ENCODE results near the gene ELP4.
"Not testable (repeated sequence)": the region's sequence is repeated elsewhere in the genome, so short reads cannot be mapped to it uniquely, and the experiment has no call there.

Gene ELP4

DNA sequence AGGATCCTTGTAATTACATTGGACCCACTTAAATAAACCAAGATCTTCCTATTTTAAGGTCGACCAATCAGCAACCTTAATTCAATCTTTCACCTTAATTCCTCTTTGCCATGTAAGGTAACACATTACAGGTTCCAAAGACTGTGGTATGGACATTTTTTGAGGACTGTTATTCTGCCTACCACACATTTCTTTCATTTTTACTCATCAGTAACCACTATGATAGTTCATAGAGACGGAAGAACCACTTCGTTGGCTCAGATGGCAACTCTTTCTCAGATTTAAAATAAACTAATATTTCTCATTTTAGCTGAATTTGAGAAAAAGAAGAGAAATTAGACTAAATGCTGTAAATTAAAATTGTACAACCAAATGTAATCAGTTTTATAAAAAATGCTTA lies 205.3 kb downstream of the ELP4 start:
- DNase-seq, result no peak

DNA sequence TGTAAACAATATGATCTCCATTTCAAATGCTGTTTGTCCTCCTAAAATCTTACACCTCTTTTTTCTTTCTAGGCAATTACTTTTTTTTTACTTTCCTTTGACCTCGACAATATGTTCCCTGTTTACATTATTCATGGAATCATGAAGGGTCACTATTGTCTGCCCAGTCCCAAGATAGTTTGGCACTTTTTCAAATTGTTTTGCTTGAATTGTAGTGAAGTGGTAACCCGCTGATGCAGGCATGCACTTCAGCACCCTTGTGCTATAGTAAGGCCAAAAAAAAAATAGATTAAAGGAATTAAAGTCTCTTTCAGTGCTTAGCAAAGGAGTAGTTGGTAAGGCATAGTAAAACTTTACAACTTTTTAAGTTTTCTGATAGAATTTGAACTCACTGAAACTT lies 210.7 kb downstream of the ELP4 start:
- no peak for DNase-seq

DNA sequence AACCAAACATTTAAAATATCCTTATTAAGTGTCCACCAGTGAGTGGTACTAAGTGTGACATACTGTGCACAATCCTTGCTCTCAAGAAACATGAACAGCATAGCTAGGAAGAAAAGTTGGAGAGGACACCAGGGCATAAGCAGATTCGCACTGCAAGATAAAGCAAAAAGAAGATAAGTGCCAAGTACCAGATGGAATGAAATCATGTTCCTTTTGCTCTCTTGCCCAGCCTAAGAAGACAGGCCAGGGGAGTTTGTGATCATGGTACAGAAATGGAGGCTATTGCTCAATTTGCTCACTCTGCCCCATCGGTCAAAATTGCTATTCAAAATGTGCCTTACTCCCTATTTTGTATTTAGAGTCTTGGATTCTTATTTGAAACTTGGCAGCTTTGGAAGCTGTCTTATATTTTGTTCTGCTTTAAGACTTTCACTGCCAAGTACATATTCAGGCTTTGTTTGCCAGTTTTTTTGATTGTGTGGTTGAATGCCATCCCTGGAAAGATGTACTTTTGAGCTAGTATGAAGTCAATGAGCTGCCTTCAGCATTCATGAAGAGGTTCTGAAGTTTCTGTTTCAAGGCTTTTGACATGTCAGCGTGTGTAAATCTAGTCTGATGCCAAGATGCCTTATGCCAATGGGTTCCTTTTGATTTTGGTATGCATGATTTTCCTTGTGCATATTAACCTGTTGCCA lies 211.3 kb downstream of the ELP4 start:
- DNase-seq, result no peak

DNA sequence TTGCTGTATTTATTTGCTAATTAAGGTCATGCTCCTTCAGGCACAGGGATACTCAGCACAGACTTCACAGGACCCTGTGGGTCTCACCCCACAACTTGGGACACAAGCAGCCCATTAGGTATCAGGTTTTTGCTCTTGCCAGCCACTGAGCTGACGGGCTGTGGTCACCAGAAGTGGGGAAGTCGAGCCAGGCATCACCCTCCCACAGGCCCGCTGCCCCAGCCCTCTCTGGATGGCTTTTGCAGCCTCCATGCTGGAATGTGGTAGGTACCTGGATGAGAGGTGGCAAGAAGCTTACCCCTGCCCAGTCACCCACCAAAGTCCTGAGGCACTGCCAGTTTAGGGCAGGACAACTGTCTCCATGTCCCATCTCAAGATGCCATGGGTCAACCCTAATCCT lies 213.2 kb downstream of the ELP4 start:
- no peak for DNase-seq

DNA sequence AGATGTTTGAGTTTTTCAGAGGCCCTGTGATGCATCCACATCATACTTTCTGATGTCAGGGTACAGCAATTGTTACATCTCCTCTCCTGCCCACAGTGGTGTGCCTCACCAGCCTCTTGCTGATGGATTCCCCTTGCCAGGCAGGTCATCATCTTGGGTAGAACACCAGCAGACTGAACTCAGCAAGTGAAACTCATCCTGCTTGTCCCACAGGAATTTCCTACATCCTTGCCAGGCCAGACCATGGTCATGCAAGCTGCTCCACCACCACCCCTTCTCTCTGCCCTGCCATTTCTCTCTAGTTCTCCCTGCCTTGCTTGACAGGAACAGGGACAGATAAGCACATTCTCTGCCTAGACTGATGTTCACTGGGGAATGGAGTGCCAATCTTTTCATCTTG lies 215.6 kb downstream of the ELP4 start:
- DNase-seq, result no peak

DNA sequence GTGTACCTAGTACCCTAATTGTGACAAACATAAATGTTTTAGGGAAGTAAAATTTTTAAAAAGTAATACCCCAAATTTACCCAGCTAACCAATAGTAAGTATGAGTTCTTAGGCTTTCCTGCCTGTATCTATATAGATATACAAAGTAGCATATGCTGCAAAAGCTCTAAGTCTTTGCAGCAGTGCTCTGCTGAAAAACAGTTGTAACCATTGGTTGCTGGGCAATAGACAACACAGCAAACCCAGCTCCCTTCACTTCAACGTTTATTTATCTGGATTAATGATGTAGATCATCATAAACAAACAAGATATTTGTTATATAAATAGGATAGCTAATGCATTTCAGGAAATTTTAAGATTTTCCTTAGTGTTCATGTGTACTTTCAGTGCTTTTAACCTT lies 218.9 kb downstream of the ELP4 start:
- no peak for DNase-seq

DNA sequence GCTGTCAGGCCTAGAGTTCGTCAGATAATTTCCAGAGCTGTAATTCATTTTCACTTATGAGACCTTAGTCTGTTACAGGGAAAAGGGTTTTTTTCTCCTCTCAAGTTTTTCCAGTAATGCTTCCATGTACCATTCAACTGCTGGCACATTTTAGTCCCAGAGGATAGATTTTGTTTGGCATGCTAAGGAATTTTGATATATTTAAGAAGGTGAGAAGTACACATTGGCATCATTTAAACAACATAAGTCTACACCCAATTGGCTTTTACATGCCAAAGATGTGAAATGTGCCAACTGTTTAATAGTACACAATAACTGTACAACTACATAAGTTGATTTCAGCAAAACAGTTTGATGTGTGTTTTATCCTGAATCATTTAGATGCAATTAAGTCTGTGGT lies 230.6 kb downstream of the ELP4 start:
- DNase-seq, result no peak

DNA sequence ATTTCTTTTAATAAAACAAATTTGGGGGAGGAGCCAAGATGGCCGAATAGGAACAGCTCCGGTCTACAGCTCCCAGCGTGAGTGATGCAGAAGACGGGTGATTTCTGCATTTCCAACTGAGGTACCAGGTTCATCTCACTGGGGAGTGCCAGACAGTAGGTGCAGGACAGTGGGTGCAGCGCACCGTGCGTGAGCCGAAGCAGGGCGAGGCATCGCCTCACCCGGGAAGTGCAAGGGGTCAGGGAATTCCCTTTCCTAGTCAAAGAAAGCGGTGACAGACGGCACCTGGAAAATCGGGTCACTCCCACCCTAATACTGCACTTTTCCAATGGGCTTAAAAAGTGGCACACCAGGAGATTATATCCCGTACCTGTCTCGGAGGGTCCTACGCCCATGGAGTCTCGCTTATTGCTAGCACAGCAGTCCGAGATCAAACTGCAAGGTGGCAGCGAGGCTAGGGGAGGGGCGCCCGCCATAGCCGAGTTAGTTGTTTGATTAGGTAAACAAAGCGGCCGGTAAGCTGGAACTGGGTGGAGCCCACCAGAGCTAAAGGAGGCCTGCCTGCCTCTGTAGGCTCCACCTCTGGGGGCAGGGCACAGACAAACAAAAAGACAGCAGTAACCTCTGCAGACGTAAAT lies 231.3 kb downstream of the ELP4 start:
- DNase-seq, result not testable (repeated sequence)

DNA sequence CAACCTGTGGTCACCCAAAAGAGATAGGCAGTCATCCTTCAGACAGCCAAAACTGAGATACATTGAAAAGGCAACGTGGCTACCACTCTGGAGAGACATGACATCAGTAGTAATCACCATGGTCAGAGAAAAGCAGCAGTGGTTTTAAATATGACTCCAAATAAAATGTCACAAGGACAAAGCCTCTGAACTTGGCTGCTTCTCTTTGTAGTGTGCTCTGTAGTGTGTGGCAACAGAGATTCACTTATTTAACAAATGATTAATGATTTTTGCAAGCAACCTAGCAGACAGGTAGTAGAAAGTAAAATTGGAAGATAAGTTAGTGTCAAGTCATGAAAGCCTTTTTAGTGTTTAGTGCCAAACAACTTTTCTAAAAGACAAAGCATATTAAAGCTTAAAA lies 238.0 kb downstream of the ELP4 start:
- DNase-seq, result no peak

DNA sequence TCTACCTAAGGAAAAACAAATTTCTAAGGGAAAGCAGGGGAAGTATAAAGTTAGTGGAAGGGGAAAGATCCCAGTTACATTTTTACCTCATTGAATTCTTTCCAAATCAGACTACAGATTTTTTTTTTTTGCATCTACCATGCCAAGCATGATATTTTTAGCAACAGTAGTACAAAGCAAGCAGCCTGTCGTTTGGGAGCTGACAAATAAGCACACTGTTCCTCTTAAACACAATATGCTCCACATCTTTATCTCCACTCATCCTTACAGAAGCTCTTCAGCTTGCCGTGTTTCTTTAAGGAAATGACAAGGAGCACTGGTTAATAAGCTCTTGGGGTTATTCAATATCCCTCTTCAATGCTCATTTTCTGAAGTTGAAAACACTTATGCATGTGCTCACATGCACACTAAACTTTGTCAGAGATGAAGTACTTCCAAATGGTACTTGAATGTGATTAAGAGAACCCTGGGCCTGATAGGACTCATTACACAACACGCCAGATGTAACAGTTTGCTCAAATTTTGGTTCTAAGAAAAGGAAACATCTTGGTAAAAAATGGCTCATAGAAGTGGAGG lies 247.8 kb downstream of the ELP4 start:
- no peak for DNase-seq

DNA sequence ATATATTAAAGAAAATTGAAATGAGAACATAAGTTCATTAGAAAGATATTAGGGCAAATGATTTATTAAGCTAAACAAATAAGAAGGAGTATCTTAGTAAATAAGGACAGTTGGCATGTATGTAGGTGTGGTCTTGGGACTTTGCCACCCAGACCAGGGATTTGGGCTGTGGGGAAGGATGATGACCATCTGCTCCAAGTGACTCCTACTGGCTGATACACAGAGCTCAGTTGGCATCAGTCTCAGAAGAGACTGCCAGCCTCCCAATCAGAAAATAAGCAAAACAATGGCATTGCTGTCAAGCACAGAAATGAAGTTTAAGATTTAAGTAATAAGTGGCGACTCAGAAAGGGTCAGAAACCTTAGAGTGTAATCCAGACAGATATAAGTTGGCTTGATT lies 252.1 kb downstream of the ELP4 start:
- no peak for DNase-seq

DNA sequence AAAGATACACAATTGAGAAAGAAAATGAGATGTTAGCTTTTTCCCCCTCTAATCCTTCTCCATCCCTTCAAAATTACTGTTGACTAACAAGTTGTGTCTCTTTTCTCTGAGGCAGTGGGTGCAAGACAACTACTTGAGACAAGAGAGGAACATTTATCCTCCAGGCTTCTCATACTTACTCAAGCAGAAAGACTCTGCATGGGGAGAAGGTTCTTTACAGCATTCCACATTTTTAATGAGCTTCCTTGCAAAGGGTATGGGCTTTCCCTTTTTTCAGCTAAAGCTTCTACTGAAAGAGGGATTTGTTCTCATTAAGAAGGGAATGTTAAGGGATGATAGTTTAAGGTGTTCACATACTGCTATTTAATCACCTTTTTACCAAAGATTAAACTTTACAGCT lies 253.7 kb downstream of the ELP4 start:
- DNase-seq, result no peak

DNA sequence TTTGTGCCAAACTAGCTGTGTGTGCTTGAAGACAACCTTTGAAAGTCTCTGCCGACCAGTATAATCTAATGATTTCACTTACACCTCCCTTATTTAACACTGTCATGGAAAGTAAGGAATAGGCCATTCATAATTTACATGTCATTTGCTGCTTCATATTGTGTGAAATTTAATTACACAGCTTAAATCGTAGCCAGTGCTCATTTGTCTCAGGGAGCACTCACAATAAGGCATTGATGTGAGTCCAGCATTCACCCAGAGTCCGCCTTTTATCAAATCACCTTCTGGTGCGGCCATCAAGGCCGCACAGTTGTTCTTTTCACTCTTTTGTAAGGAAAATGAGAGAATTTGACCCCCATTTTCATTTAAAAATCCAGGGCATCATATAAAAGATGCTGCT lies 254.7 kb downstream of the ELP4 start:
- no peak for DNase-seq

DNA sequence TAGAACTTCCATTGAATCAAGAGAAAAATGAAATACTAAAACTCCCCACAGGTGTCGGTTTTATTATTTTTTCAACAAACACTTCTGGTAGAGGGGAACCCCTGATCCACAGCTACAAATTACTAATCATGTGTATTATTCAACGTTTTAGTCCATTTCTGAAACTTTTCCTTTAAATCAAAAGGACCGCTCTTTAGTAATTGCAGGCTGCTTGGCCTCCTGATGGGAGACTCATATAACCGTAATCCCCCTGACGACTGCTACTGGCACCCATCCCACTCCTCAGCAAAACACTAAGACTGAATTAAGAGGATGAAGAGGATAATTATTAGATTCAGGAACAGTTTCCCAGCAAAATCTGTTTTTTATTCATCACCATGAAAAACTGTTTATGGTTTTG lies 255.2 kb downstream of the ELP4 start:
- no peak for DNase-seq

DNA sequence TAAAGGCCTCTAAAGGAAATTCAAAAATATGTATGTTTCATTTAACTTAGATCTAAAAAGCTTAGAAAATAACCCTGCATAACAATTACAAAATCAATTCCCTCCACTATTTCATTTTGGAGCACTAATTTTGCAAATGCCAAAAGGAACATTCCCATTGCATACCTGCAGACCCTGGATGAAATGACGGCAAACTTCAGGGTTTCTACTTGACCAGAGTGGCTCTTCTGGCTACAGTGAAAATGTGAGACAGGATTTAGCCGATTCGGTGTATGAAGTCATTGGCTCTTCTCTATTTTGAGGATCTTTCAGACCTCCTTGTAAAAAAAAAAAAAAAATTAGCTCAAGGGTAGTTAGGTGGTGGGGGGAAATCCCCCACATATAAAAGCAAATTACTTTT lies 257.5 kb downstream of the ELP4 start:
- DNase-seq, result no peak

DNA sequence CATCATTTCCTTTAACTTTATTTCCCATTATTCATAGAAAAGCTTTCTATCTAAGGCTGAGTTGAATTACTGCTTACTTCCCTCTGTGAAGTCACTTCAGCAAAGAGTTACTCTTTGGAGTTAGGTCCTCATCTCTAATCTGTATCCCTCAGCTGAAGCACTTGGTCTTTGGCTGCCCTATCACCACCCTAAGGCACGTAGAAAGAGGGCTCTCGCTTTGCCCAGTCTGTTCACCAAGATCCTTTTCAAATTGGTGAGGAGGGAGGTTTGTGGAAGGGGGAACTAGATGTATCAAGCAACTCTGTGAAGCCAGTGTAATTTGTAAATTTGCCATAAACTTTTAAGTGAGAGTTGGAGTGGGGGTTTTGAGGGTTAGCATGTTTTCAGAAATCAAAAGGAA lies 258.1 kb downstream of the ELP4 start:
- no peak for DNase-seq

DNA sequence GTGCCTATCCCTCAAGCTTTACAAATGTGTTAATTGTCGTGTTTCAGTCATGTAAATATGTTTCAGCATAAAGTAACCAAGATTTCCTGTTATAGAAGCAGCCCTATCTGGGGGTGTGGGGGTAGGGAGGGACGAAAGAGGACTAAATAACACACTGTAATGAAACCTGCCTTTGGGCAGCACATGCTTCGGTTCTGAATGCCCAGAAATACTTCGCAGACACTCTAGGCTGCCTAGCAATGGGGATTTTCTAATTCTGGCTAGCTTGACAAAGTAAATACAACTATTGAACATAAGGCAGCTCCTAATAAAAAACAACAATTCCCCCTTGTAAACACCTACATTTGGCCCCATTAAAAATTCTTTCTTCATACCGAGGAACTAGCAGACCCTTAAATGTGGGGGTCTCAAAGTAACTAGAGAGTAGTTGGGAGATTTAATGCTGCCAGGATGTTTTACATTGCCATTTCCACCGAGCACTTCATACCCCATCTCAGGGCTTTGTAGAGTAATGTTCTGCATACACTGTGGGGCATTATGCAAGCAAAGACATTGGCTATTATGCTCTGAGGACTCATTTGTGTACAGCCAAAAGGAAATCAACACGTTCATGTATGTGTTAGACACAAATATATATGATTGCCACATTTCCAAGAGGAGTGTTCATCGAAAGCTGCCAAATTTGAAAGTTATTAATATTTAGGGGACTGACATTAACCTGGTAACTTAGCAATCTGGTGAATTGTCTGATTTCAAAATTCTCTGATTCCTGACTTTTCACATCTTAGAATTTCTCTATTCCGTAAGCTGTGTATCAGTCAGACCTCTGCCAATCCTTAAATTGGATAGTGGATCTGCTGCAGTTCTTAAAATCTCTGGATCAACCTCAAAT lies 259.4 kb downstream of the ELP4 start:
- DNase-seq, result no peak

DNA sequence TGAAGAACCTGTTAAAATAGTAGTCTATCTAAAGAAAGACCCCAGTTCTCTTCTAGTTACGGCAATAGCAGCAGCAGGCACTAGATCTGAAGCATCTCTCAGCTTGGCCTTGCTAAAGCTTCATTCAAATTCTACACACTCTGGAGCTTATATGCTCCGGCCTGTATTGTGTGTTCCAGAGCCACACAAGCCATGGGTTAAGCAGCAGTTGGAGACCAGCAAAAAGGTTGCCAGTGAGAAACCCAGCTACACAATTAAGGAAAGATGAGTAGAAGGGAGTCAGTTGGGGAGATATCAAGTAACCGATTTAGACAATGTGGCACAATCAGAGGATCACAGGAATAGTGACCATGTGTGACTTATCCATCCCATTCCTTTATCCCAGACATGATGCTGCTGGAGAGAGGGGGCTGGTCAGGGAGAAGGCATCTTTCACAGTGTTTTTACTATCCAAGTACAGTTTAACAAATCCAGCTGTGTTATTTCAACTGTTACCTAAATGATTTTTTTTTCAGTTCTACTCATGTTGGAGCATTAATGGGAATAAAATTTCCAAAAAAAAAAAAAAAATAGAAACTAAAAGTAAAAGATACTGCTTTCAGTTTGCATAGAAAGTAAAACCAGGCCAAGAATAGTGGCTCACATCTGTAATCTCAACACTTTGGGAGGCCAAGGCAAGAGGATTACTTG lies 260.6 kb downstream of the ELP4 start:
- no peak for DNase-seq

DNA sequence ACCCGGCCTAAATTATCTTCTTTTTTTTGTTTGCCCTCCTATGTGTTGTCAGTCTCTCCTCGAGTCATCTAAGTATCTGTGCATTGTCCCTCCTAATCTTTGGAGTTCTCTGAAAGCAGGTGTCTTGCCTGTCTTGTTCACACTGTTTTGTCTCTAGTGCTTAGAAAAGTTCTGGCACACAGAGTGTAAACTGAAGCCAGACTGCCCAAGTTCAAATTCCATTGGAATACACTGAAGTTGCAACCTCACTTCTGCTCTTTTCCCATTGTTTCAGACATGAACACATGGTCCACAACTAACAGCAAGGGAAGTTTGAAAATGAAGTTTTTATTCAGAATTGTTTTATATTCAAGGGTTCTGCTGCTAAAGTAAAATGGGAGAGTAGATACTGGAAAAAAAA lies 262.8 kb downstream of the ELP4 start:
- no peak for DNase-seq

DNA sequence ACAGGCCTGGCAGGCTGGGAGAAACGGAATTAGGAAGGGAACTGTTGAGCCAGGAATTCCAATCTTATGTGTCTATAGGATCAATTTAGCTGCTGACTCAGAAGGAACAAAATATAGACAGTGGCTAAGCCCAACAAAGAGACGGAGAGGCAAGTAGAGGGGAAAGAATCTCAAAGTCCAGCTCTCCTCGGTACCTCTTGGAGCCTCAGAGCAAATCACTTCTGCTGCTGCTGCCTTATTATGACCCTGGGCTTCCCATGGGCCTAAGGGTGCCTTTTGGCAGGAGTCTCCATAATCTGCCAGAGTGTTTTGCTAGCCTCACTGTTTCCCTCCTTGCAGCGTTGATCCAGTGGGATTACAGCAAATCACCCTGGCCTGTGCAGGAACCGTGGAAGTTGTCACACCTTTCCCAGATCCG lies 269.8 kb downstream of the ELP4 start:
- DNase-seq, result no peak

DNA sequence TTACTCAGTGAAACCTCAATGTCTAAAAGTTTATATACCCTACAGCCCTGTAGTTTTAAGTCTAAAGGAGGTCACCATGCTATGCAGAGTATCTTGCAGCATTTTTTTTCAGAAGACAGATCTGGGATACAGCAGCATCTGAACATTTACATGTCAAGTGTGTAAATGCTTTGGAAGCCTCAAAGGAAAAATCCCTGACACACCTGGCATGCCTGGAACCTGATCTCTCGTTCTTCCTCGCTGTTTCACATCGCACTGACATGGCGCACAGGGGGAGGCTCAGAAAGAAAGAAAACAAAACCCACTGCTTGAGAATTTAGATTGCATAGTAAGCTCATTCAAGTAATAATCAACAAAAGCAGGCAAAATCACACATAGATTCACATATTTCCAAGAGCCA lies 270.5 kb downstream of the ELP4 start:
- no peak for DNase-seq

DNA sequence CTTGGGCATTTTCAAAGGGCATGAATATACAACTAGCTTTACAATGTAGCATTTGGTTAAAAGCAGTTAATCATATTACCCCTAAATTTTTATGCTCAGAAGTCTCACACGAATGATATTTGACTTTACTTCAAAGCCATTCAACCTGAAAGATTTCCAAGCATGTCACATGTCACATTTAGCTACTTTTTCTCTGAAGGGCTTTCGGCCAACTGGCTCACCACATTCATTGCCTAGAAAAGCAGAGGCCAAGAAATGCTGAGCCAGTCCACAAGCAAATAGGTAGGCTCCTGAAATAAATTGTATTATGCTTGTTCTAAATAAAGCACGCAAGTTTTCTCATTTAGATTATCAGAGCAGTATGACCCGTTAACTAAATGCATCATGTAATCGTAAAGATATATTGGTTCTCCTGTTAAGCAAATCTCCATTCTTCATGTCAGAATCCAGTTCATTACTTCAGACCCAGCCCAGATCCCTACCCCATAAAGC lies 271.0 kb downstream of the ELP4 start:
- DNase-seq, result no peak

DNA sequence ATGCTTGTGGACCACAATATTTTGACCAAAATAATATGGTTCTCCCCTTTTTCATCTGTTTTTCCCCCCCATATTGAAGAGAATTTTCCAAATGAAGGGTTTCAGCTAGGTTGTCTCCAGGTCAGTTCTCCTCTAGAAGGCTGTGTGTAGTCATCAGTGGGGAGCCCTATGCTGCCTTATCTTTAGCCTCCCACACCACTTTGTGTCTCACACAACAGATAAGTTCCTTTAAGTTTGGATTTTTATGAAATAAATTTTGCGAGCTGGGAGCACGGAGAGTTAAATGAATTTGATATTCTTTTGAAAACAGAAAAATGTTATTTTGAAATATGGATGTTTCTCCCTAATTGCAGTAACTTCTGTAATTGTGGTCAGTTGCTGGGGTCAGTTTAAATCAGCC lies 272.7 kb downstream of the ELP4 start:
- DNase-seq, result peak; percentile 29
